Measurements from ENCODE around the gene ARID1B. TPM values are rescaled to one million over a fixed set of nuclear protein-coding genes. Genes with fewer than 3 reads are reported as not detected.
A peak's percentile ranks its signal among the peaks of the same experiment; 100 is the strongest.

The ARID1B gene
- total RNA-seq, 4 donors from 2014 or later = 157 to 315 (median 206) TPM

DNA sequence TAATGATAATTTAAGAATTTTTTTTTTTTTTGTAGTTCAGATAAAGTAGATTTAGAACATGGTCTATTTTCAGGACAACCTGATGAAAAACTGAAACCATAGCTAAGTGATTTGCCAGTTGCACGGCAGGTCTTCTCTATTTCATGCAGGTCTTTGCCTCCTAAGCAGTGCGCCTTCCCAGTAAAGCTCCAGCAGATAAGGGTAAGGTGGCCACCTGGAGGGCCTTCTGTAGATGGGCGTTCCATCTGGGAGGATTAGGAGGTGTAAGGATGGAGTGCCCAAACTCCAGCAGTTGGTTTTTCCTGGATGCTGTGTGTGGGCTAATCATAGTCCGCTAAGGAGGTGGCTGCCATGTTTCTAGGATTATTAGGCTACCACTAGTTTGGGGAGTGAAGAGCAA is 107.1 kb downstream of the ARID1B start:
- 96 to 97% methylated on average over 4 of the region's 4 CpGs for WGBS, 2 donors
- no peaks in the 10 kb centered on the region for H3K9me3 ChIP-seq
- no peak overlapping the region for H3K4me3 ChIP-seq (replicated peaks in 1 of 3)
- intact Hi-C loops (cut with DNase I) = no loop called here
- TF ChIP-seq POLR2A (IDR thresholded peaks at IDR 0.05) (no peak), CTCF (IDR thresholded peaks at IDR 0.05) (no peak)
- H3K36me3 ChIP-seq = no peaks in the 10 kb centered on the region
- no peak overlapping the region for H3K27ac ChIP-seq
- DNase-seq = no peak
- H3K27me3 ChIP-seq = no peaks in the 10 kb centered on the region
- H3K4me1 ChIP-seq = peaks cover 36 to 55% of the 10 kb centered on the region in 2 donors

GRCh38 chr6:156885562-156885961 is 108.4 kb downstream of the ARID1B start:
- WGBS, 2 donors = 80 to 82% methylated on average over 2 of the region's 2 CpGs
- no peak overlapping the region for H3K27ac ChIP-seq
- peaks cover 29 to 46% of the 10 kb centered on the region in 2 donors for H3K4me1 ChIP-seq
- DNase-seq = no peak
- H3K4me3 ChIP-seq (replicated peaks in 1 of 3) = no peak overlapping the region
- H3K27me3 ChIP-seq = no peaks in the 10 kb centered on the region
- TF ChIP-seq CTCF (IDR thresholded peaks at IDR 0.05) = no peak
- no peak for TF ChIP-seq POLR2A (IDR thresholded peaks at IDR 0.05)
- no peaks in the 10 kb centered on the region for H3K36me3 ChIP-seq
- intact Hi-C loops (cut with DNase I) = no loop called here
- H3K9me3 ChIP-seq = no peaks in the 10 kb centered on the region

GRCh38 chr6:156886409-156886808 is 109.2 kb downstream of the ARID1B start:
- peaks cover 28 to 43% of the 10 kb centered on the region in 2 donors for H3K4me1 ChIP-seq
- H3K4me3 ChIP-seq (replicated peaks in 1 of 3) = no peak overlapping the region
- H3K27me3 ChIP-seq = no peaks in the 10 kb centered on the region
- no peak for DNase-seq
- no peak overlapping the region for H3K27ac ChIP-seq
- no peaks in the 10 kb centered on the region for H3K36me3 ChIP-seq
- H3K9me3 ChIP-seq = no peaks in the 10 kb centered on the region
- TF ChIP-seq POLR2A (IDR thresholded peaks at IDR 0.05) = no peak
- no peak for TF ChIP-seq CTCF (IDR thresholded peaks at IDR 0.05)
- 61 to 67% methylated on average over 8 of the region's 8 CpGs for WGBS, 2 donors
- intact Hi-C loops (cut with DNase I) = no loop called here

GRCh38 chr6:156887623-156888269 is 110.6 kb downstream of the ARID1B start:
- Histone ChIP-seq H3K4me3 (replicated peaks in 1 of 3) (no peak overlapping the region), H3K27ac (peak overlapping the region in 1 of 3 donors; percentile 29), H3K36me3 (no peaks in the 10 kb centered on the region), H3K27me3 (no peaks in the 10 kb centered on the region), H3K4me1 (peaks cover 26 to 34% of the 10 kb centered on the region in 2 donors), H3K9me3 (no peaks in the 10 kb centered on the region)
- intact Hi-C loops (cut with DNase I) = no loop called here
- TF ChIP-seq CTCF (IDR thresholded peaks at IDR 0.05) = no peak
- TF ChIP-seq POLR2A (IDR thresholded peaks at IDR 0.05) = no peak
- no peak for DNase-seq
- WGBS, 2 donors = 70 to 76% methylated on average over 6 of the region's 6 CpGs

GRCh38 chr6:156889469-156889868 is 112.3 kb downstream of the ARID1B start:
- TF ChIP-seq CTCF (IDR thresholded peaks at IDR 0.05) = no peak
- no peak for TF ChIP-seq POLR2A (IDR thresholded peaks at IDR 0.05)
- Histone ChIP-seq H3K9me3 (no peaks in the 10 kb centered on the region), H3K27me3 (no peaks in the 10 kb centered on the region), H3K4me3 (replicated peaks in 1 of 3) (no peak overlapping the region), H3K27ac (no peak overlapping the region), H3K36me3 (no peaks in the 10 kb centered on the region), H3K4me1 (peaks cover 26 to 27% of the 10 kb centered on the region in 2 donors)
- intact Hi-C loops (cut with DNase I) = no loop called here
- 89 to 93% methylated on average over 6 of the region's 6 CpGs for WGBS, 2 donors
- no peak for DNase-seq
